ENCODE results near the gene CASP5.

Gene CASP5

DNA sequence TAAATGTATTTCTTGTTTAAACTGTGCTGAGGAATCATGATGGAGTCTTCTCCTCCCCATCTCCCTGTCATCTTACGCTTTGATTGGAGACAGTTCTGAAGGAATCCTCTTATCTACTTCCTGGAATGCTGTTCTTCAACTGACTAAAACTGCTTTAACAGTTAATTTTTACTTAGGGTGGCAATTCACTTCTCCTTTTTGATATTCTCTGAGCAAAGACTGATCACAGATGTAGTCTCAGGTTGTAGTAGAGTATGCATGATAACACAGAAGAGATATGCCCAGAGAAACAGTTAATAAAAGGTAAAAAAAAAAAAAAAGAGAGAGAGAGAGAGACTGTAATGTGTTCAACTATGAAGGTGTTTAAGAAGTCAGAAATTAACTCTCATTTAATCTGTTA, 1.4 kb upstream of the CASP5 start:
- H3K4me1 ChIP-seq (ENCODE audit: control insufficient read depth, low read length) = 0 out of 2 replicates have a peak, but pooled peaks cover 5% of the 10 kb centered on the region
- no peaks in the 10 kb centered on the region for H3K9me2 ChIP-seq (replicated peaks; ENCODE audit: control insufficient read depth, low read length)
- TF ChIP-seq, protein P1, sequence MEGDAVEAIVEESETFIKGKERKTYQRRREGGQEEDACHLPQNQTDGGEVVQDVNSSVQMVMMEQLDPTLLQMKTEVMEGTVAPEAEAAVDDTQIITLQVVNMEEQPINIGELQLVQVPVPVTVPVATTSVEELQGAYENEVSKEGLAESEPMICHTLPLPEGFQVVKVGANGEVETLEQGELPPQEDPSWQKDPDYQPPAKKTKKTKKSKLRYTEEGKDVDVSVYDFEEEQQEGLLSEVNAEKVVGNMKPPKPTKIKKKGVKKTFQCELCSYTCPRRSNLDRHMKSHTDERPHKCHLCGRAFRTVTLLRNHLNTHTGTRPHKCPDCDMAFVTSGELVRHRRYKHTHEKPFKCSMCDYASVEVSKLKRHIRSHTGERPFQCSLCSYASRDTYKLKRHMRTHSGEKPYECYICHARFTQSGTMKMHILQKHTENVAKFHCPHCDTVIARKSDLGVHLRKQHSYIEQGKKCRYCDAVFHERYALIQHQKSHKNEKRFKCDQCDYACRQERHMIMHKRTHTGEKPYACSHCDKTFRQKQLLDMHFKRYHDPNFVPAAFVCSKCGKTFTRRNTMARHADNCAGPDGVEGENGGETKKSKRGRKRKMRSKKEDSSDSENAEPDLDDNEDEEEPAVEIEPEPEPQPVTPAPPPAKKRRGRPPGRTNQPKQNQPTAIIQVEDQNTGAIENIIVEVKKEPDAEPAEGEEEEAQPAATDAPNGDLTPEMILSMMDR (IDR thresholded peaks at IDR 0.05; ENCODE audit: low read depth, low read length, poor library complexity, severe bottlenecking) = no peak
- no peak for TF ChIP-seq EZH2phosphoT487 (IDR thresholded peaks at IDR 0.05; ENCODE audit: borderline replicate concordance, low read length)
- H3K27ac ChIP-seq (ENCODE audit: low read depth, low read length) = no peak overlapping the region
- no peaks in the 10 kb centered on the region for H3F3A ChIP-seq (ENCODE audit: control insufficient read depth, insufficient read depth)
- H3K4me2 ChIP-seq (ENCODE audit: low read length) = no peak overlapping the region
- H4K20me1 ChIP-seq (ENCODE audit: control insufficient read depth, insufficient read depth, low read depth, low read length) = no peaks in the 10 kb centered on the region
- no peaks in the 10 kb centered on the region for H3K36me3 ChIP-seq (ENCODE audit: control insufficient read depth, low read length)
- H3K79me2 ChIP-seq (ENCODE audit: control insufficient read depth, low read length) = no peaks in the 10 kb centered on the region
- H3K4me3 ChIP-seq (ENCODE audit: low read length) = no peak overlapping the region
- H3K27me3 ChIP-seq (ENCODE audit: control insufficient read depth, low read length) = no peaks in the 10 kb centered on the region
- H3K9me3 ChIP-seq (ENCODE audit: control insufficient read depth, insufficient read depth, low read length) = no peaks in the 10 kb centered on the region

DNA sequence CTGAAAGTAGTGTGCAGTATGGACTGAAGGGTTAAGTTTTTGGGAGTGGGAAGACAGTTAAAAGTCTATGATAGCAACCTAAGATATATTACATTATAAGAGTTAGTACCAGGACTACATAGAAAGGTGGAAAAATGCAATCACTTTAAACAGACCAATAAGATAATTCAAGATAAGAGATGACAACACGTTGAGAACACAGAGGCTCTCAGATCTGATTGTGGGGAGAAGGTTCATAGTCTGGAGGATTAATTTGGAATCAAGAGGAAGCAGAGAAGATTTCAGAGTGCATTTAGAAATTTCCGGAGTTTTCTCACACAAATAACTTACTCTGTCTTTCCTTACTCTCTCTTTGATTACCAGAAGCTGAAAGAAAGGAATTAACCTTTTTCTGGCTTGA, 441 bp downstream of the CASP5 start:
- H3K9me2 ChIP-seq (replicated peaks; ENCODE audit: control insufficient read depth, low read length) = no peaks in the 10 kb centered on the region
- no peaks in the 10 kb centered on the region for H3K27me3 ChIP-seq (ENCODE audit: control insufficient read depth, low read length)
- H3K4me3 ChIP-seq (ENCODE audit: low read length) = no peak overlapping the region
- no peak overlapping the region for H3K27ac ChIP-seq (ENCODE audit: low read depth, low read length)
- H3K4me1 ChIP-seq (ENCODE audit: control insufficient read depth, low read length) = 0 out of 2 replicates have a peak, but pooled peaks cover 5% of the 10 kb centered on the region
- H4K20me1 ChIP-seq (ENCODE audit: control insufficient read depth, insufficient read depth, low read depth, low read length) = no peaks in the 10 kb centered on the region
- no peaks in the 10 kb centered on the region for H3K36me3 ChIP-seq (ENCODE audit: control insufficient read depth, low read length)
- H3K79me2 ChIP-seq (ENCODE audit: control insufficient read depth, low read length) = no peaks in the 10 kb centered on the region
- TF ChIP-seq EZH2phosphoT487 (IDR thresholded peaks at IDR 0.05; ENCODE audit: borderline replicate concordance, low read length) = no peak
- TF ChIP-seq, protein P1 (IDR thresholded peaks at IDR 0.05; ENCODE audit: low read depth, low read length, poor library complexity, severe bottlenecking) = no peak
- H3K9me3 ChIP-seq (ENCODE audit: control insufficient read depth, insufficient read depth, low read length) = no peaks in the 10 kb centered on the region
- no peak overlapping the region for H3K4me2 ChIP-seq (ENCODE audit: low read length)
- no peaks in the 10 kb centered on the region for H3F3A ChIP-seq (ENCODE audit: control insufficient read depth, insufficient read depth)

GRCh38 chr11:105007463-105007862, 15.5 kb downstream of the CASP5 start:
- Histone ChIP-seq H3F3A (ENCODE audit: control insufficient read depth, insufficient read depth) (no peaks in the 10 kb centered on the region), H4K20me1 (ENCODE audit: control insufficient read depth, insufficient read depth, low read depth, low read length) (no peaks in the 10 kb centered on the region), H3K4me1 (ENCODE audit: control insufficient read depth, low read length) (no peaks in the 10 kb centered on the region), H3K4me3 (ENCODE audit: low read length) (no peak overlapping the region), H3K36me3 (ENCODE audit: control insufficient read depth, low read length) (no peaks in the 10 kb centered on the region), H3K27ac (ENCODE audit: low read depth, low read length) (no peak overlapping the region), H3K4me2 (ENCODE audit: low read length) (no peak overlapping the region), H3K27me3 (ENCODE audit: control insufficient read depth, low read length) (no peaks in the 10 kb centered on the region), H3K79me2 (ENCODE audit: control insufficient read depth, low read length) (no peaks in the 10 kb centered on the region), H3K9me3 (ENCODE audit: control insufficient read depth, insufficient read depth, low read length) (no peaks in the 10 kb centered on the region), H3K9me2 (replicated peaks; ENCODE audit: control insufficient read depth, low read length) (no peaks in the 10 kb centered on the region)
- TF ChIP-seq EZH2phosphoT487 (IDR thresholded peaks at IDR 0.05; ENCODE audit: borderline replicate concordance, low read length) = no peak
- TF ChIP-seq, protein P1 (IDR thresholded peaks at IDR 0.05; ENCODE audit: low read depth, low read length, poor library complexity, severe bottlenecking) = no peak

GRCh38 chr11:105005451-105005845, 17.5 kb downstream of the CASP5 start:
- no peaks in the 10 kb centered on the region for H3K4me1 ChIP-seq (ENCODE audit: control insufficient read depth, low read length)
- no peaks in the 10 kb centered on the region for H3K9me3 ChIP-seq (ENCODE audit: control insufficient read depth, insufficient read depth, low read length)
- H3K27ac ChIP-seq (ENCODE audit: low read depth, low read length) = no peak overlapping the region
- H4K20me1 ChIP-seq (ENCODE audit: control insufficient read depth, insufficient read depth, low read depth, low read length) = no peaks in the 10 kb centered on the region
- H3K79me2 ChIP-seq (ENCODE audit: control insufficient read depth, low read length) = no peaks in the 10 kb centered on the region
- no peaks in the 10 kb centered on the region for H3F3A ChIP-seq (ENCODE audit: control insufficient read depth, insufficient read depth)
- H3K27me3 ChIP-seq (ENCODE audit: control insufficient read depth, low read length) = no peaks in the 10 kb centered on the region
- no peak overlapping the region for H3K4me2 ChIP-seq (ENCODE audit: low read length)
- no peak overlapping the region for H3K4me3 ChIP-seq (ENCODE audit: low read length)
- TF ChIP-seq, protein P1 (IDR thresholded peaks at IDR 0.05; ENCODE audit: low read depth, low read length, poor library complexity, severe bottlenecking) = no peak
- TF ChIP-seq EZH2phosphoT487 (IDR thresholded peaks at IDR 0.05; ENCODE audit: borderline replicate concordance, low read length) = no peak
- H3K36me3 ChIP-seq (ENCODE audit: control insufficient read depth, low read length) = no peaks in the 10 kb centered on the region
- H3K9me2 ChIP-seq (replicated peaks; ENCODE audit: control insufficient read depth, low read length) = no peaks in the 10 kb centered on the region
